Lung (tissue), 12 donors: Measurements from ENCODE around the gene ANXA5. TPM values are rescaled to one million over a fixed set of nuclear protein-coding genes. Genes with fewer than 3 reads are reported as not detected.

Source experiments
- ATAC-seq: fragments of 200-7000 bp; cut with Tn5 transposase; one replicate; pipeline ENCODE4 v1.9.1; 2020; ENCODE audit warnings: moderate number of reproducible peaks; ENCODE audit not compliant: insufficient read depth, low FRiP score
- DNase-seq, 3 donors: peaks; one replicate each; pipeline ENCODE4 v3.0.0-alpha.2; 2013 to 2017
- H3K27ac ChIP-seq, 2 donors: one replicate each; pipeline ENCODE4 v1.5.1; 2013; ENCODE audit warnings: mild to moderate bottlenecking in 2 of 2, moderate library complexity in 2 of 2, control low read depth in 1 of 2, inconsistent platforms in 1 of 2, low read depth in 1 of 2, low read length in 1 of 2
- H3K27me3 ChIP-seq, 3 donors: one replicate each; pipeline ENCODE4 v1.5.1; 2013; ENCODE audit warnings: low read length in 2 of 3; ENCODE audit not compliant: control insufficient read depth in 3 of 3, insufficient read depth in 3 of 3
- H3K36me3 ChIP-seq, 4 donors: one replicate each; pipeline ENCODE4 v1.5.1; 2013; ENCODE audit warnings: low read length in 4 of 4, mild to moderate bottlenecking in 1 of 4, moderate library complexity in 1 of 4; ENCODE audit not compliant: control insufficient read depth in 4 of 4, insufficient read depth in 4 of 4
- H3K4me1 ChIP-seq, 5 donors: one replicate each; pipeline ENCODE4 v1.5.1; 2013; ENCODE audit warnings: low read length in 5 of 5, mild to moderate bottlenecking in 2 of 5, moderate library complexity in 1 of 5; ENCODE audit not compliant: control insufficient read depth in 5 of 5, insufficient read depth in 5 of 5
- H3K4me3 ChIP-seq: one replicate; pipeline ENCODE4 v1.5.1; 2013; ENCODE audit warnings: mild to moderate bottlenecking, control low read depth, moderate library complexity
- H3K9ac ChIP-seq, 2 donors: one replicate each; pipeline ENCODE4 v1.5.1; 2013; ENCODE audit warnings: low read length in 2 of 2, control low read depth in 1 of 2; ENCODE audit not compliant: insufficient read depth in 1 of 2
- H3K9me3 ChIP-seq, 4 donors: one replicate each; pipeline ENCODE4 v1.5.1; 2013; ENCODE audit warnings: low read length in 3 of 4, mild to moderate bottlenecking in 1 of 4, moderate library complexity in 1 of 4; ENCODE audit not compliant: control insufficient read depth in 4 of 4, insufficient read depth in 3 of 4
- WGBS, 2 donors: extraction: QIAGEN DNeasy Blood & Tissue Kit; methylation state at CpG; one replicate each; pipeline ENCODE4 v1.1.7; 2013; 5-methylcytosine and 5-hydroxymethylcytosine counted together
- polyA plus RNA-seq, 2 donors: library from polyadenylated mRNA; stranded (reverse); fragments of 200-250 nt; gene quantifications; one replicate each; pipeline ENCODE4 v1.2.1, GENCODE V29; 2013
- total RNA-seq, 2 donors: library from RNA; depleted of rRNA in 1 of 2; stranded (reverse); fragments of >200 nt in 1 of 2; gene quantifications; one replicate each; pipeline ENCODE4 v1.2.1, GENCODE V29; 2014 to 2021
- TF ChIP-seq, protein P1 (sequence below): IDR thresholded peaks from 2 replicates; pipeline ENCODE4 v1.5.1; 2012; ENCODE audit warnings: mild to moderate bottlenecking; ENCODE audit errors: control extremely low read depth, extremely low read depth
- donor health status: control.
- donor health status: control.
- donor health status: Bipolar disorder and iron deficiency.
- donor health status: healthy.
- donor health status: DM: yes; HTN: yes; CAD: no.

ANXA5 gene
- total and polyA plus RNA-seq, 4 donors: 250 to 479 (median 423) TPM

DNA sequence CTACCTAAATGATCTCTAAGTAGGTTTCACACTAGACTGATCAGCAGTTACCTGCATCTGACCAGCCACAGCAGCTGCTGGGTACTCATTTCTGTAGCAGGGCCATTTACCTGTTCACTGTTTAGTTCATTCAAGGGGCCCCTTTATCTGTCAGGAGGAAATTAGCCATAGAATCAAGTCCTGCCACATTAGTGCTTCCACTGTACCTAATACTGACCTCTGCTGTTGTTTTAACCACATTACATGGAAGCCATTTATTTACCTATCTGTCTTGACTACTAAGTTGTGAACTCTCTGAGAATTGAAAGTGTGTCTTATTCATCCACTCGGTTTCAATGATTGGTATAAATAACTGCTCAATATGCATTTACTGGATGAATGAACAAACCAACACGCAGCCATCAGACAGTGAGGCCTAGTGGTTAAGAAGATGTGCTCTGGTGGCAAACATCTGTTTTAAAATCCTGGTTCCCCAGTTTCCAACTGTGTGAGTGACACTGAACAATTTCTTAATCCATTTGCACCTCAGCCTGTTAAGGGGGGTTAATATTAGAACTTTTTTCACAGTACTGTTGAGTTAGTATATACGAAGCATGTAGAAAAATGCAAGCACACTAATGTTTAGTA lies 30.0 kb upstream of the ANXA5 start:
- DNase-seq: peak in 2 of 3 donors; percentile 71 to 73

DNA sequence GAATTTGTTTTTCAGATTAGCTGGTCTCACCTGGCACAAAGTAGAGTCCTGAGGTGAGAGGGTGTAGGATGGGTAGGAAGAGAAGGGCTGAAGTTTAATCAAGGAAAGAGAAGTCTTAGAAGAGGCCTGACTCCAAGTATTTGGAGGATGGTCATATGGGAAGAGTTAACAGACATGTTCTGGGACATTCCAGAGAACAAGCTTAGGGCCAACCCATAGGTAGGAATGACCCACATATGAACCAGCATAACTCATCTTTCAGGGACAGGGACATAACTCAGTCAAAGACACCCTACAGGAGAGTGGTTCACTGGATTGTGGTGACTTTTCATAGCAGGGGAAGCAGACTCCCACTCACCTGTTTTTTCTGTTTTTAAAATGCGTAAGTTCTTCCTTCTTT lies 27.9 kb upstream of the ANXA5 start:
- no peaks in the 10 kb centered on the region for H3K4me1 ChIP-seq
- no peaks in the 10 kb centered on the region for H3K9me3 ChIP-seq
- H3K36me3 ChIP-seq: no peaks in the 10 kb centered on the region
- H3K9ac ChIP-seq: peak overlapping the region in 1 of 2 donors; percentile 16
- no peaks in the 10 kb centered on the region for H3K27me3 ChIP-seq
- TF ChIP-seq, protein P1, sequence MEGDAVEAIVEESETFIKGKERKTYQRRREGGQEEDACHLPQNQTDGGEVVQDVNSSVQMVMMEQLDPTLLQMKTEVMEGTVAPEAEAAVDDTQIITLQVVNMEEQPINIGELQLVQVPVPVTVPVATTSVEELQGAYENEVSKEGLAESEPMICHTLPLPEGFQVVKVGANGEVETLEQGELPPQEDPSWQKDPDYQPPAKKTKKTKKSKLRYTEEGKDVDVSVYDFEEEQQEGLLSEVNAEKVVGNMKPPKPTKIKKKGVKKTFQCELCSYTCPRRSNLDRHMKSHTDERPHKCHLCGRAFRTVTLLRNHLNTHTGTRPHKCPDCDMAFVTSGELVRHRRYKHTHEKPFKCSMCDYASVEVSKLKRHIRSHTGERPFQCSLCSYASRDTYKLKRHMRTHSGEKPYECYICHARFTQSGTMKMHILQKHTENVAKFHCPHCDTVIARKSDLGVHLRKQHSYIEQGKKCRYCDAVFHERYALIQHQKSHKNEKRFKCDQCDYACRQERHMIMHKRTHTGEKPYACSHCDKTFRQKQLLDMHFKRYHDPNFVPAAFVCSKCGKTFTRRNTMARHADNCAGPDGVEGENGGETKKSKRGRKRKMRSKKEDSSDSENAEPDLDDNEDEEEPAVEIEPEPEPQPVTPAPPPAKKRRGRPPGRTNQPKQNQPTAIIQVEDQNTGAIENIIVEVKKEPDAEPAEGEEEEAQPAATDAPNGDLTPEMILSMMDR: no peak
- no peak overlapping the region for H3K4me3 ChIP-seq
- DNase-seq (no peak), ATAC-seq (no peak)
- 94 to 96% methylated on average over 1 of the region's 1 CpG for WGBS, 2 donors
- no peak overlapping the region for H3K27ac ChIP-seq

More for the DNA sequence above, 30.0 kb upstream of the ANXA5 start:
- no peak overlapping the region for H3K27ac ChIP-seq
- H3K9ac ChIP-seq: no peak overlapping the region
- ATAC-seq: peak; percentile 66
- H3K27me3 ChIP-seq: no peaks in the 10 kb centered on the region
- H3K9me3 ChIP-seq: no peaks in the 10 kb centered on the region
- TF ChIP-seq, protein P1: peak; percentile 50
- no peaks in the 10 kb centered on the region for H3K4me1 ChIP-seq
- H3K36me3 ChIP-seq: no peaks in the 10 kb centered on the region
- H3K4me3 ChIP-seq: no peak overlapping the region
- 45% methylated on average over 3 of the region's 3 CpGs for WGBS, 2 donors

DNA sequence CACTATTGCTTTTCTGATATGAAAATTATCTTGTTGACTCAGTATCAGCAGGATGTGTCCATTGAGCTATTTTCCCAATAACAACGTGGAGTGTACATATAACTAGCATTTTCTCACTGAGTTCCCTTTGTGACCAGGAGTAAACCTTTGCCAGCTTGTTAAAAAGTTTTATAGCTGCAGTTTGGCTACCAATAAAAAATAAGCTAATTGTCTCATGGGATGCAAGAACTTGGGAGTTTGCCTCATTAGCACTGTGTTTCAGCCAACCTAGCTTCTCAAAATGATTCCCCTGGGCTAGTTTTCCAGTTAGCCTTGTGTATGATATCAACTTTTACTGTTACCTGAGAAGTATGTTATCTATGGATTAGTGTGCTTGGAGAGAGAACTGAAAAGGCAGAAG lies 24.9 kb upstream of the ANXA5 start:
- no peaks in the 10 kb centered on the region for H3K27me3 ChIP-seq
- no peak overlapping the region for H3K9ac ChIP-seq
- H3K36me3 ChIP-seq: no peaks in the 10 kb centered on the region
- no peak for ATAC-seq
- H3K9me3 ChIP-seq: no peaks in the 10 kb centered on the region
- TF ChIP-seq, protein P1: no peak
- DNase-seq: no peak
- no peak overlapping the region for H3K4me3 ChIP-seq
- 74 to 81% methylated on average over 1 of the region's 1 CpG for WGBS, 2 donors
- no peaks in the 10 kb centered on the region for H3K4me1 ChIP-seq
- no peak overlapping the region for H3K27ac ChIP-seq

DNA sequence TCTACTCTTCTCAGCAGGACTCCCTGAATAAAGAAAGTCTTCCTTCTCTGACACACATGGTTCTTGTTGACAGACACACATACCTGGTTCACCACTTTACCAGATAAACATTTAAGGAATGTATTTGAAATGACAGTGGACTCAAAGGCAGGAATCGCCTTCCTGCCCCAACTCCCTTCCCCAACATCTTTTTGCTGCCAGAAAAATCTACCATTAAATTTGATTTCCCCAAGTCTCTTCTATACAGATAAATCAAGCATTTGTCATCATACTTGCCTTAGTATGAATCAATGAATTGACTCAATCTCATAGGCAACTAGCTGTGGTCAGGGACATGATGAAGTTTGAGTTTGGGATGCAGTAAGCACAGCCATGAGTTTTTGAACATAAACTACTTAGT lies 23.3 kb upstream of the ANXA5 start:
- no peaks in the 10 kb centered on the region for H3K36me3 ChIP-seq
- H3K9me3 ChIP-seq: no peaks in the 10 kb centered on the region
- 77 to 90% methylated on average over 1 of the region's 1 CpG for WGBS, 2 donors
- H3K4me1 ChIP-seq: no peaks in the 10 kb centered on the region
- DNase-seq: no peak
- no peaks in the 10 kb centered on the region for H3K27me3 ChIP-seq
- H3K27ac ChIP-seq: no peak overlapping the region
- H3K9ac ChIP-seq: no peak overlapping the region
- no peak for ATAC-seq
- TF ChIP-seq, protein P1: no peak
- H3K4me3 ChIP-seq: no peak overlapping the region
